Measurements from ENCODE around the gene B2M. TPM values are rescaled to one million over a fixed set of nuclear protein-coding genes. Genes with fewer than 3 reads are reported as not detected.

Gene B2M
- total and polyA plus RNA-seq, 2 donors (not counting 1 experiment from before 2014, with no cell fraction given) = 3,981 to 17,989 TPM

GRCh38 chr15:44666210-44667038 is 44.9 kb upstream of the B2M start:
- intact Hi-C loops (cut with micrococcal nuclease) = no loop called here
- H3K36me3 ChIP-seq (replicated peaks in 1 of 2; ENCODE audit: control extremely low read depth in 1 of 2, control insufficient read depth in 1 of 2, extremely low read depth in 1 of 2, insufficient read depth in 2 of 2, low read length in 1 of 2) = no peaks in the 10 kb centered on the region
- Mint-ChIP-seq H3K9me3 (ENCODE audit: insufficient read depth) (no peaks in the 10 kb centered on the region), H3K4me1 (peaks cover 69% of the 10 kb centered on the region), H3K4me3 (peak overlapping the region; percentile 78), H3K27ac (peak overlapping the region; percentile 96), H3K27me3 (no peaks in the 10 kb centered on the region)
- H3K4me3 ChIP-seq (ENCODE audit: control extremely low read depth in 1 of 5, extremely low read depth in 1 of 5, insufficient read depth in 1 of 5, low read depth in 2 of 5, low read length in 4 of 5) = peak overlapping the region in 3 of 5 experiments; percentile 12 to 62 (median 28)
- no peaks in the 10 kb centered on the region for H4K20me1 ChIP-seq (ENCODE audit: control insufficient read depth, insufficient read depth, low read length, poor library complexity, severe bottlenecking)
- H2AFZ ChIP-seq (ENCODE audit: insufficient read depth, low read depth, low read length, poor library complexity, severe bottlenecking) = peak overlapping the region; percentile 65
- POLR2A ChIA-PET = interaction anchor here (0.6 to 16.6 kb wide), 4 partner anchors 11 to 56 kb away, joined by 4 to 819 read pairs (median 38); partner anchors contain the start of genes B2M, PATL2 and TRIM69
- DNase-seq = peak; percentile 73
- peaks cover 33% of the 10 kb centered on the region for H3K79me2 ChIP-seq (ENCODE audit: control insufficient read depth, insufficient read depth, low read length)
- TF ChIP-seq CTCF (IDR thresholded peaks at IDR 0.05) = no peak
- no peak for TF ChIP-seq EZH2 (IDR thresholded peaks at IDR 0.05; ENCODE audit: borderline replicate concordance, insufficient read depth, low read depth, low read length, poor library complexity, severe bottlenecking)
- WGBS (ENCODE audit: insufficient coverage) = 0% methylated on average over 2 of the region's 5 CpGs
- H3K27ac ChIP-seq (ENCODE audit: low read length in 2 of 2) = peak overlapping the region; percentile 72 to 96
- no peaks in the 10 kb centered on the region for H3K9me3 ChIP-seq (ENCODE audit: control extremely low read depth in 1 of 3, control insufficient read depth in 2 of 3, insufficient read depth in 1 of 3, low read length in 2 of 3)
- H3K4me1 ChIP-seq (ENCODE audit: control insufficient read depth in 2 of 2, insufficient read depth in 2 of 2, low read length in 2 of 2) = peaks cover 76 to 85% of the 10 kb centered on the region in 2 donors
- peak; percentile 6 for ATAC-seq (ENCODE audit: low read depth)
- CTCF ChIA-PET = interaction anchor here (1.1 to 9.5 kb wide), 8 partner anchors 9 to 70 kb away, joined by 4 to 353 read pairs (median 14); partner anchors contain the start of genes B2M, PATL2 and TRIM69
- no peaks in the 10 kb centered on the region for H3K27me3 ChIP-seq (replicated peaks in 1 of 4; ENCODE audit: control extremely low read depth in 1 of 4, control insufficient read depth in 3 of 4, insufficient read depth in 4 of 4, low read length in 3 of 4)
- peak overlapping the region; percentile 72 for H3K4me2 ChIP-seq (replicated peaks; ENCODE audit: low read depth, low read length, poor library complexity, severe bottlenecking)
- H3K9ac ChIP-seq (ENCODE audit: low read length) = peak overlapping the region; percentile 42

- H3K27me3 ChIP-seq (replicated peaks in 1 of 4; ENCODE audit: control extremely low read depth in 1 of 4, control insufficient read depth in 3 of 4, insufficient read depth in 4 of 4, low read length in 3 of 4) = no peaks in the 10 kb centered on the region
These were observed 44.3 kb upstream of the B2M start for GRCh38 chr15:44667039-44667360.

More at GRCh38 chr15:44667039-44667360, 44.3 kb upstream of the B2M start:
- H2AFZ ChIP-seq (ENCODE audit: insufficient read depth, low read depth, low read length, poor library complexity, severe bottlenecking) = peak overlapping the region; percentile 65
- H3K9me3 ChIP-seq (ENCODE audit: control extremely low read depth in 1 of 3, control insufficient read depth in 2 of 3, insufficient read depth in 1 of 3, low read length in 2 of 3) = no peaks in the 10 kb centered on the region
- no peaks in the 10 kb centered on the region for H3K9me3 Mint-ChIP-seq (ENCODE audit: insufficient read depth)
- peaks cover 76 to 88% of the 10 kb centered on the region in 2 donors for H3K4me1 ChIP-seq (ENCODE audit: control insufficient read depth in 2 of 2, insufficient read depth in 2 of 2, low read length in 2 of 2)
- H3K4me3 Mint-ChIP-seq = peak overlapping the region; percentile 78
- no peaks in the 10 kb centered on the region for H4K20me1 ChIP-seq (ENCODE audit: control insufficient read depth, insufficient read depth, low read length, poor library complexity, severe bottlenecking)
- intact Hi-C loops (cut with micrococcal nuclease) = no loop called here
- ChIA-PET CTCF (interaction anchor here (1.1 to 9.5 kb wide), 7 partner anchors 8 to 69 kb away, joined by 4 to 353 read pairs (median 22); partner anchors contain the start of genes B2M, PATL2 and TRIM69), POLR2A (interaction anchor here (3.3 to 16.6 kb wide), 3 partner anchors 10 to 55 kb away, joined by 25 to 819 read pairs (median 51); partner anchors contain the start of genes B2M, PATL2 and TRIM69)
- peak overlapping the region; percentile 72 to 96 for H3K27ac ChIP-seq (ENCODE audit: low read length in 2 of 2)
- H3K9ac ChIP-seq (ENCODE audit: low read length) = peak overlapping the region; percentile 42
- no peak for DNase-seq
- peaks cover 28% of the 10 kb centered on the region for H3K79me2 ChIP-seq (ENCODE audit: control insufficient read depth, insufficient read depth, low read length)
- H3K4me3 ChIP-seq (ENCODE audit: control extremely low read depth in 1 of 5, extremely low read depth in 1 of 5, insufficient read depth in 1 of 5, low read depth in 2 of 5, low read length in 4 of 5) = peak overlapping the region in 2 of 5 experiments; percentile 28 to 62
- peak overlapping the region; percentile 96 for H3K27ac Mint-ChIP-seq
- peaks cover 70% of the 10 kb centered on the region for H3K4me1 Mint-ChIP-seq
- H3K4me2 ChIP-seq (replicated peaks; ENCODE audit: low read depth, low read length, poor library complexity, severe bottlenecking) = peak overlapping the region; percentile 72
- H3K27me3 Mint-ChIP-seq = no peaks in the 10 kb centered on the region
- no peak for TF ChIP-seq CTCF (IDR thresholded peaks at IDR 0.05)
- TF ChIP-seq EZH2 (IDR thresholded peaks at IDR 0.05; ENCODE audit: borderline replicate concordance, insufficient read depth, low read depth, low read length, poor library complexity, severe bottlenecking) = no peak
- no peak for ATAC-seq (ENCODE audit: low read depth)
- H3K36me3 ChIP-seq (replicated peaks in 1 of 2; ENCODE audit: control extremely low read depth in 1 of 2, control insufficient read depth in 1 of 2, extremely low read depth in 1 of 2, insufficient read depth in 2 of 2, low read length in 1 of 2) = no peaks in the 10 kb centered on the region
- WGBS (ENCODE audit: insufficient coverage) = 78% methylated on average over 1 of the region's 3 CpGs
